Measurements from ENCODE around the gene EPN2. TPM values are rescaled to one million over a fixed set of nuclear protein-coding genes. Genes with fewer than 3 reads are reported as not detected.
A peak's percentile ranks its signal among the peaks of the same experiment; 100 is the strongest.

EPN2 gene
- polyA plus RNA-seq, 1 of the 3 experiments (the other 2 are of a cell fraction): 38.9 TPM

DNA sequence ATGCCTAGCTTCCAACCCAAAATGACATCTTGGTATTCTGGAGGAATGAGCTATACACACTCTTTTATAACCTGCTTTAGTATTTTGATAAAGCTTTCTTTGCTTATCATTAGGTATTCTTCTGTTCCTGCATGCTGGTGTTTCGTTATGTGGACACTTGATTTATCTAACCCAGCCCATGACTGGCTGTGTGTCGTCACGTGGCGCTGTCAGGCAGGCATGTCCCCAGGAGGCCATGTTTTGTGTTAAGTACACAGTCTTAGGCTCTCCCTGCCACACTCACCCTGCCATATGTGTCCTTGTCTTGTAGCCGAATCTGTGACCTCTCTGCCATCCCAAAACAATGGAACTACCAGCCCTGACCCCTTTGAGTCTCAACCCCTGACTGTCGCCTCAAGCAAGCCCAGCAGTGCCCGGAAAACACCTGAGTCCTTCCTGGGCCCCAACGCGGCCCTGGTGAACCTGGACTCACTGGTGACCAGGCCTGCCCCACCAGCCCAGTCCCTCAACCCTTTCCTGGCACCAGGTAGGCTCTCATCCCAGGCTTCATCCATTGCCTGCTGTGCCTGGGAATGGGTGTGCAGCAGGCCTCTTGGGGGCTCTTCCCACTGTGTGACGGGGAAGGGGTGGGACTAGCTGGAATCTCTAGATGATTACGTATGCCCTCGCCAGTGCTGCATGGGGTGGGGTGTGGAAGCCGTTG lies 94.5 kb downstream of the EPN2 start (continued):
- TF ChIP-seq TEAD4 (IDR thresholded peaks at IDR 0.05; ENCODE audit: borderline replicate concordance, insufficient read depth) (no peak), REST (IDR thresholded peaks at IDR 0.05; ENCODE audit: low read depth, low read length) (no peak), CHD2 (IDR thresholded peaks at IDR 0.05; ENCODE audit: low read length, partially characterized antibody) (no peak), TCF12 (IDR thresholded peaks at IDR 0.05) (no peak), GABPA (IDR thresholded peaks at IDR 0.05; ENCODE audit: low read depth) (no peak), USF2 (IDR thresholded peaks at IDR 0.05; ENCODE audit: borderline replicate concordance, low read depth, low read length) (no peak), MEF2A (IDR thresholded peaks at IDR 0.05; ENCODE audit: borderline replicate concordance, low read depth) (no peak), YY1 (IDR thresholded peaks at IDR 0.05; ENCODE audit: low read depth) (no peak), RCOR1 (IDR thresholded peaks at IDR 0.05; ENCODE audit: low read length) (no peak)

DNA sequence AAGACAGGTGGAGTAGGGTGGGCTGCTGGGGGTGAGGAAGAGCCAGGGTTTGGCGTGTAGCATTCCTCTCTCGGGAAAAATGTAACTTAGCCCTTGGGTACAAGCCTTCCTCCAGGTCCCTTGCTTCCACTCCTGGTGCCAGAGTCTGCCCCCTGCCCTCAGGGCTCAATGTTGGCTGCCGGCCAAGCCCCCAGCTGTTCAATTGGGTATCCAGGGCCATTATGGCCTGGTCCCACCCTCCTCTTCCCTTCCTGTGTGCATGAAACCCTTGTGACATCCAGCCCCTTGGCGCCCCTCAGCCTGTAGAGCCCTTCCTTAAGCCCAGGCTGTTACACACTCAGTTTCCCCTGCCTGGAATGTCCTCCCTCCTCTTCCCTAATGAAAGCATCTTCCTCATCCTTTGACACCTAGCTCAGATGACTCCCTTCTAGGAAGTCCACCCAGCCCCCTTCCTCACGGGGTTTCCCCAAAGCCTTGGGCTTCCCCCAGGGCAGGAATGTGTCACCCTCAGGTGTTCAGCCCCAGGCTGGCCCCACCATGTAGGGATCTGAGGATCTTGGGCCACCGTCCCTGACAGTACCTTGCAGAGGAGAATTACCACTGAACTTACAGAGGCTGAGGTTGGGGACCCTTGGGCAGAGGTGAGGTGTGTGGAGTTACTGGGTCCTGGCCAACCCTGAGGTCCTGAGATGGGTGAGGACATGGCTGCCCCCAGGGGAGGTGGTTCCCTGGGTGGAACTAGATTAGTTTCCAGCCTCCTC lies 95.4 kb downstream of the EPN2 start:
- Histone ChIP-seq H3F3A (replicated peaks; ENCODE audit: insufficient read depth) (peaks cover 8% of the 10 kb centered on the region), H3K4me2 (no peak overlapping the region), H3K36me3 (replicated peaks in 1 of 2; ENCODE audit: control insufficient read depth in 1 of 2, insufficient read depth in 2 of 2, low read length in 1 of 2) (peaks cover 4 to 10% of the 10 kb centered on the region in 2 experiments), H3K9me2 (no peaks in the 10 kb centered on the region), H3K9ac (no peak overlapping the region), H4K20me1 (ENCODE audit: insufficient read depth) (no peaks in the 10 kb centered on the region), H3K9me3 (no peaks in the 10 kb centered on the region), H3K27me3 (ENCODE audit: insufficient read depth) (no peaks in the 10 kb centered on the region), H3K4me1 (ENCODE audit: control insufficient read depth in 1 of 2, insufficient read depth in 2 of 2, low read depth in 1 of 2, low read length in 1 of 2) (peaks cover 5 to 14% of the 10 kb centered on the region in 2 experiments; a peak in 2 of 4 replicates), H3K27ac (ENCODE audit: low read depth in 2 of 2, low read length in 1 of 2) (no peak overlapping the region; a peak in 1 of 4 replicates), H2AFZ (ENCODE audit: low read depth) (no peak overlapping the region), H3K4me3 (ENCODE audit: low read depth in 2 of 2, low read length in 1 of 2) (no peak overlapping the region), H3K79me2 (ENCODE audit: insufficient read depth) (no peaks in the 10 kb centered on the region)
- TF ChIP-seq EZH2phosphoT487 (IDR thresholded peaks at IDR 0.05; ENCODE audit: borderline replicate concordance, low read depth) (no peak), REST (IDR thresholded peaks at IDR 0.05; ENCODE audit: low read depth, low read length) (no peak), USF1 (IDR thresholded peaks at IDR 0.05; ENCODE audit: borderline replicate concordance, low read depth) (no peak), GATA2 (CRISPR knock-in tag; IDR thresholded peaks at IDR 0.05) (no peak), FOSL2 (IDR thresholded peaks at IDR 0.05; ENCODE audit: borderline replicate concordance, low read depth) (no peak), TAF1 (IDR thresholded peaks at IDR 0.05; ENCODE audit: borderline replicate concordance, low read depth, low read length) (no peak), CTCF (IDR thresholded peaks at IDR 0.05) (no peak), YY1 (IDR thresholded peaks at IDR 0.05; ENCODE audit: low read depth) (no peak), MEF2A (IDR thresholded peaks at IDR 0.05; ENCODE audit: borderline replicate concordance, low read depth) (no peak)
- ChIA-PET POLR2A (no interaction called here), CTCF (interaction anchor here (1.0 to 1.7 kb wide), 3 partner anchors 11 to 30 kb away, joined by 3 to 6 read pairs (median 5); partner anchors contain the start of gene B9D1)
- WGBS (ENCODE audit: low lambda C conversion rate): 87% methylated on average over 3 of the region's 6 CpGs
- DNase-seq: peak; percentile 46

All from SK-N-SH (cell line).